Glutamatergic neuron (in vitro differentiated cells): Measurements from ENCODE around the gene TM4SF20. TPM values are rescaled to one million over a fixed set of nuclear protein-coding genes. Genes with fewer than 3 reads are reported as not detected.

Experiments used
- DNase-seq: peaks from one replicate; pipeline ENCODE4 v3.0.0; 2022
- H3K27ac Mint-ChIP-seq: one replicate; pipeline ENCODE4 v1.8.0; 2020; ENCODE audit warnings: mild to moderate bottlenecking, mixed read lengths, inconsistent platforms; ENCODE audit not compliant: unreplicated experiment
- H3K27me3 Mint-ChIP-seq: one replicate; pipeline ENCODE4 v1.8.0; 2020; ENCODE audit warnings: mild to moderate bottlenecking, moderate library complexity, mixed read lengths, inconsistent platforms; ENCODE audit not compliant: unreplicated experiment
- H3K36me3 Mint-ChIP-seq: one replicate; pipeline ENCODE4 v1.8.0; 2020; ENCODE audit warnings: mild to moderate bottlenecking, mixed read lengths, inconsistent platforms; ENCODE audit not compliant: unreplicated experiment
- H3K4me1 Mint-ChIP-seq: one replicate; pipeline ENCODE4 v1.8.0; 2020; ENCODE audit warnings: mild to moderate bottlenecking, low read depth, mixed read lengths, inconsistent platforms; ENCODE audit not compliant: unreplicated experiment
- H3K4me3 Mint-ChIP-seq: one replicate; pipeline ENCODE4 v1.8.0; 2020; ENCODE audit warnings: mild to moderate bottlenecking, mixed read lengths, inconsistent platforms; ENCODE audit not compliant: unreplicated experiment
- H3K9me3 Mint-ChIP-seq: one replicate; pipeline ENCODE4 v1.8.0; 2020; ENCODE audit warnings: mild to moderate bottlenecking, moderate library complexity, mixed read lengths, inconsistent platforms; ENCODE audit not compliant: unreplicated experiment
- total RNA-seq: library from RNA; stranded (reverse); fragmentation: NEBNext Ultra II Directional; extraction: Animal tissue kit (Norgen Biotek cat#: 25700); gene quantifications from one replicate; pipeline ENCODE4 v1.2.1, GENCODE V29; 2021; ENCODE audit not compliant: unreplicated experiment
- TF ChIP-seq, protein P1 (sequence below): fragments of 200-600 bp; sonication (generic); IDR thresholded peaks from one replicate; pipeline ENCODE4 v1.5.0; 2021; ENCODE audit not compliant: partially characterized antibody, unreplicated experiment

The TM4SF20 gene
- total RNA-seq, 1 donor from 2014 or later: not detected

DNA sequence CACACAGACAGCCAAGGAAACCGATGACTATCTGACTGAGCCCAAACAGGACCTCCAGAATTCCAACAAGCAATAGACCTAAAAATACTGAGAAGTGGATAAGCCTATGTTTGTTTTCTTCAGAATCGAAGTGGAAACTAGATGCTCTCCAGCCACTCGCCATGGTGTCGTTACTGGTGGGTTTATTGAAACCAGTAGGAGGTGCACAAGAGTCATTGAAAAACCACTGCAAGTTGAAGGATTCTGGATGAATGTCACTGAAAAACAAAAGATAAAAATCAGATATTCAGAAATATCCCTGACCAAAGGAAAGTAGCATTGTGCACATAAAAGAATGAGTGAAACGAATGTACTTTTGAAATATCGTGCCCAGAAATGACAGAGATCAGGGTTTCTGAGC, 15.3 kb downstream of the TM4SF20 start:
- H3K36me3 Mint-ChIP-seq: no peaks in the 10 kb centered on the region
- TF ChIP-seq, protein P1, sequence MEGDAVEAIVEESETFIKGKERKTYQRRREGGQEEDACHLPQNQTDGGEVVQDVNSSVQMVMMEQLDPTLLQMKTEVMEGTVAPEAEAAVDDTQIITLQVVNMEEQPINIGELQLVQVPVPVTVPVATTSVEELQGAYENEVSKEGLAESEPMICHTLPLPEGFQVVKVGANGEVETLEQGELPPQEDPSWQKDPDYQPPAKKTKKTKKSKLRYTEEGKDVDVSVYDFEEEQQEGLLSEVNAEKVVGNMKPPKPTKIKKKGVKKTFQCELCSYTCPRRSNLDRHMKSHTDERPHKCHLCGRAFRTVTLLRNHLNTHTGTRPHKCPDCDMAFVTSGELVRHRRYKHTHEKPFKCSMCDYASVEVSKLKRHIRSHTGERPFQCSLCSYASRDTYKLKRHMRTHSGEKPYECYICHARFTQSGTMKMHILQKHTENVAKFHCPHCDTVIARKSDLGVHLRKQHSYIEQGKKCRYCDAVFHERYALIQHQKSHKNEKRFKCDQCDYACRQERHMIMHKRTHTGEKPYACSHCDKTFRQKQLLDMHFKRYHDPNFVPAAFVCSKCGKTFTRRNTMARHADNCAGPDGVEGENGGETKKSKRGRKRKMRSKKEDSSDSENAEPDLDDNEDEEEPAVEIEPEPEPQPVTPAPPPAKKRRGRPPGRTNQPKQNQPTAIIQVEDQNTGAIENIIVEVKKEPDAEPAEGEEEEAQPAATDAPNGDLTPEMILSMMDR: no peak
- H3K27ac Mint-ChIP-seq: no peak overlapping the region
- no peak overlapping the region for H3K4me3 Mint-ChIP-seq
- DNase-seq: no peak
- no peaks in the 10 kb centered on the region for H3K27me3 Mint-ChIP-seq
- peaks cover 10% of the 10 kb centered on the region for H3K4me1 Mint-ChIP-seq
- no peaks in the 10 kb centered on the region for H3K9me3 Mint-ChIP-seq

DNA sequence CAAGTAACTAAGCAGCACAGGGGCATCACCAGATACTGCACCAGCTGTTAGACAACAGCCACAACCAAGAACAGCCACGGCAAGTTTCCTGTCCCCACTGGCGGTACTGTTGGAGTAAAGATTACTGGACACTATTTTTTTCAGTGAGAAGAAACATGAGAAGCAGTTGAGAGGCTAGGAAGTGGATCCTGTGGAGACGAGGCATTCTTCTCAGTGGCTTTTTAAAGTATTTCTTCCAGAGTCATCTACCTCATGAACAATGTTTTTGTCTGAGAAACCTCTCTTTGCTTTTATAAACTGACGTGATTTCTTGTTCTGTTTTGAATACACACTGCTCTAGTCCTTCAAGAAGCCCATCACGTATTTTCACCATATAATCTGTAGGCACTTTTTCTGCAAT, 18.8 kb downstream of the TM4SF20 start:
- Mint-ChIP-seq H3K4me3 (no peak overlapping the region), H3K9me3 (no peaks in the 10 kb centered on the region), H3K27me3 (peaks cover 2% of the 10 kb centered on the region), H3K36me3 (no peaks in the 10 kb centered on the region), H3K27ac (no peak overlapping the region), H3K4me1 (peaks cover 10% of the 10 kb centered on the region)
- TF ChIP-seq, protein P1: no peak
- no peak for DNase-seq

DNA sequence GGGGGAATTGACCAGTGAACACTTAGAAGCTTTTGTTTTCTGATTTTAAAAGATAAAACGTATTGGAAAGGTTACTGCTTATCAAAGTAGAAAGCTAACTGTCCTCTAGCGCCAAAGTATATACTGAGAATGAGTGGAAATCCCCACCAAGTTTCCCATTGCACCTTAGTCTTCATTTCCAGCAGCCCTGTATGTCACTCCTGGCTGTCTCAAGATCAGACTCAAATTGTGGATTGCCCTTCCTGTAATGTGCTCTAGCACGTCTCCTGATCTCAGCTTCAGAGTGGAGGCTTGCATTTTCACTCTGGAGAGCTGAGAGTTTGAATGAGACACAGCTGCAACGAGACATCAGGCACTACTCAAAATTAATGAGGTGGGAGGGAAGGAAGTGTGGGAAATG, 27.5 kb downstream of the TM4SF20 start:
- Mint-ChIP-seq H3K36me3 (no peaks in the 10 kb centered on the region), H3K4me1 (peaks cover 13% of the 10 kb centered on the region), H3K27me3 (no peaks in the 10 kb centered on the region), H3K27ac (no peak overlapping the region), H3K9me3 (no peaks in the 10 kb centered on the region), H3K4me3 (no peak overlapping the region)
- DNase-seq: no peak
- TF ChIP-seq, protein P1: no peak

DNA sequence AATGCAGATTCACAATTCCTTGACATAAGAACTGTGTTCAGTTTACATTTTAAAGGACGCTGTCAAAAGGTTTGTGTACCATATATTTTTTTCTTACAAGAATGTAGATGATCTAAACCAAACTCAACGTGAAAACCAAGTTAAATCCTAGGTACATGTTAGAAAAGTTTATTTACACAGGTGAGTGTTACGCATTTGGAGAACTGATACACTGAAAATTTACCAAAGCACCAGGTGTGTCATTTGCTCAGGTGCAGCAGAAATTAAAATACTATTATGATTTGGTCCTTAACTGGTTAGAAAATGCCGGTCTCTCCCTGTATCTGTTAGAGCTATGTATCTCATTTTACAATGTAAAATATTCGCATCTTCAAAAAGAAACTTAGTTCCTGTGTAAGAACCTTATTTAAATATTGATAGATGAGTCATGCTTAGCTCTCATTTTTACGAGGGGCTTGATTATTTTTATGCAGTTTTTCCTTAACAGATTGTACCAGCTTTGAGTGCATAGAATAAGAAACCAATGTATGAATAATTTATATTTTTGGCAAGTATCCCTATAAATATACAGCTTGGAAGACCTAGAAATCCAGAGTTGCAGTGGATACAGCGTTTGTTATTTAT, 29.0 kb downstream of the TM4SF20 start:
- H3K36me3 Mint-ChIP-seq: no peaks in the 10 kb centered on the region
- no peaks in the 10 kb centered on the region for H3K27me3 Mint-ChIP-seq
- H3K4me3 Mint-ChIP-seq: no peak overlapping the region
- no peak overlapping the region for H3K27ac Mint-ChIP-seq
- DNase-seq: no peak
- TF ChIP-seq, protein P1: no peak
- no peaks in the 10 kb centered on the region for H3K9me3 Mint-ChIP-seq
- H3K4me1 Mint-ChIP-seq: peaks cover 14% of the 10 kb centered on the region

GRCh38 chr2:227348324-227348723, 30.8 kb downstream of the TM4SF20 start:
- TF ChIP-seq, protein P1: no peak
- Mint-ChIP-seq H3K36me3 (no peaks in the 10 kb centered on the region), H3K4me1 (peaks cover 14% of the 10 kb centered on the region), H3K27me3 (no peaks in the 10 kb centered on the region), H3K9me3 (no peaks in the 10 kb centered on the region), H3K27ac (no peak overlapping the region), H3K4me3 (no peak overlapping the region)
- DNase-seq: no peak
